LNCaP clone FGC (cell line): Measurements from ENCODE around the gene DIAPH2.

ENCODE experiments used
- DNase-seq: peaks from one replicate; pipeline ENCODE4 v3.0.0-alpha.2; 2011; ENCODE audit warnings: low read depth
- H3K4me3 ChIP-seq: 2 replicates; pipeline ENCODE4 v1.5.1; 2011; ENCODE audit warnings: mild to moderate bottlenecking, low read depth, low read length, control low read depth
- TF ChIP-seq, protein P1 (sequence below): IDR thresholded peaks from 2 replicates; pipeline ENCODE4 v1.5.1; 2012; ENCODE audit warnings: mild to moderate bottlenecking; ENCODE audit not compliant: control insufficient read depth, insufficient read depth; ENCODE audit errors: extremely low read depth

The DIAPH2 gene

DNA sequence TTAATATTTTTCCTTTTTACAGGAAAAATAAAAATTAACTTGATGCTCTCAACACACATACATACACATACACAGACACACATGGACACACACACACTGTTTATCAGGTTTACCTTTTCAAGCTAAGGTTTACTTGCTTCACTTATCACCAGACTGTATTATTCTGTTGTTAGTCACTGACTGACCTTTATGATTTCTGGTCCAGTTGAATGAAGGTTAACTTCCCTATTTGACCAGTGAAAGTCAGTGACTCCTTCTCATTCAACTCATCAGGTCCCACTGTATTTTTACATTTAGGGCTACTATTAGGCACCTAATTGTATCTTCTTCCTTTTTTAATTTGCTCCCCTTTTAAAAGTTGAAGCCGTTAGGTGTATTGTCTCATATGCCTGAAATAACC lies 16.0 kb downstream of the DIAPH2 start:
- DNase-seq = no peak
- no peak overlapping the region for H3K4me3 ChIP-seq
- TF ChIP-seq, protein P1, sequence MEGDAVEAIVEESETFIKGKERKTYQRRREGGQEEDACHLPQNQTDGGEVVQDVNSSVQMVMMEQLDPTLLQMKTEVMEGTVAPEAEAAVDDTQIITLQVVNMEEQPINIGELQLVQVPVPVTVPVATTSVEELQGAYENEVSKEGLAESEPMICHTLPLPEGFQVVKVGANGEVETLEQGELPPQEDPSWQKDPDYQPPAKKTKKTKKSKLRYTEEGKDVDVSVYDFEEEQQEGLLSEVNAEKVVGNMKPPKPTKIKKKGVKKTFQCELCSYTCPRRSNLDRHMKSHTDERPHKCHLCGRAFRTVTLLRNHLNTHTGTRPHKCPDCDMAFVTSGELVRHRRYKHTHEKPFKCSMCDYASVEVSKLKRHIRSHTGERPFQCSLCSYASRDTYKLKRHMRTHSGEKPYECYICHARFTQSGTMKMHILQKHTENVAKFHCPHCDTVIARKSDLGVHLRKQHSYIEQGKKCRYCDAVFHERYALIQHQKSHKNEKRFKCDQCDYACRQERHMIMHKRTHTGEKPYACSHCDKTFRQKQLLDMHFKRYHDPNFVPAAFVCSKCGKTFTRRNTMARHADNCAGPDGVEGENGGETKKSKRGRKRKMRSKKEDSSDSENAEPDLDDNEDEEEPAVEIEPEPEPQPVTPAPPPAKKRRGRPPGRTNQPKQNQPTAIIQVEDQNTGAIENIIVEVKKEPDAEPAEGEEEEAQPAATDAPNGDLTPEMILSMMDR = no peak

DNA sequence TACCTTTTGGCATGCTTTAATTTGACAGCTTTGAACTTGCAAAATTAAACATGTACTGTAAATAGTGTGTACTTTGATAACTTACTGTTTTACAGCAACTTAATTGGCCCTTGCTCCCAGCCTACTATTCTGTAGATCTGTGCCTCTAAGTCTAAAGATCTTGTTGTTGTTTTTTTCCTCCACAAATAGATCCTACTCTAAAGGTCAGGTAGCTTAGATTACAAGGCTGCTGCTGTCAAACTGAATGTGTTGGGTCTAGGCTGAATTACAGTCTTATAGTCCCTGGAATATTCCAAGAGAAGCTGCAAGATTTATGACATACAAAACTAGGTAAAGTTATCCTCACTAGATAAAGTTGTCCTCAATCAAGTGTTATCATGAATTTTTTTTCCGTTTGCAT lies 18.7 kb downstream of the DIAPH2 start:
- no peak overlapping the region for H3K4me3 ChIP-seq
- TF ChIP-seq, protein P1 = no peak
- no peak for DNase-seq

DNA sequence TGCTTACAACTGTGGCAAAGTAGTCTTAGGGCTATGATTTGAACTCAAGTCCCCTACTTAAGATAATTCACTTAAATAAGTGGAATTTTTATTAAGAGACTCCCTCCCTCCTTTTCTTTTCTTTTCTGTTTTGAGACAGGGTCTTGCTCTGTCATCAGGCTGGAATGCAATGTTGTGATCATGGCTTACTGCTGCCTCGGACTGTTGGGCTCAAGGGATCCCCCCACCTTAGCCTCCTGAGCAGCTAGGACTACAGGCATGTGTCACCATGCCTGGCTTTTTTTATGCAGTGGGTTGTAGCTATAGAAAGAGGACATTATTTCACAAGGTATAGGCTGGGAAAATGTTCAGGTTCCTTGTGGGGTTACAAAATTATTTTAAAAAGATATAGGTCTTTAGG lies 19.2 kb downstream of the DIAPH2 start:
- TF ChIP-seq, protein P1 = no peak
- no peak for DNase-seq
- no peak overlapping the region for H3K4me3 ChIP-seq

DNA sequence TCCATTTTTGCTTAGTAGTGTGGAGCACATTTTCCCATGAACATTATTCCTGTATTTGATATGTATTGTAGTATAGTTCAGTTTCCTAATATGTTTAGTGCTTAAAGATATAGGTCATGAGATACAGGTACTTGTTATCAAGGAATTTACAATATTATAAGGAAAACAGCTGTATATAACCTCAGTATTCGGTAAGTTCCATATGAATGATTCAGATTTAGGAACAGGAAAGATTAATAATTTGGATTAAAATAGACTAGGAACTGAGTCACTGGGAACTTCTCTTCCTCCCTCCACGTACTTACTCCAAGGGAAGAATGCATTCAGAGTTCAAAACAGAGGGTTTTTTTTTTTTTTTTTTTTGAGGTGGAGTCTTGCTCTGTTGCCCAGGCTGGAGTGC lies 20.0 kb downstream of the DIAPH2 start:
- TF ChIP-seq, protein P1 = no peak
- H3K4me3 ChIP-seq = no peak overlapping the region
- DNase-seq = no peak

DNA sequence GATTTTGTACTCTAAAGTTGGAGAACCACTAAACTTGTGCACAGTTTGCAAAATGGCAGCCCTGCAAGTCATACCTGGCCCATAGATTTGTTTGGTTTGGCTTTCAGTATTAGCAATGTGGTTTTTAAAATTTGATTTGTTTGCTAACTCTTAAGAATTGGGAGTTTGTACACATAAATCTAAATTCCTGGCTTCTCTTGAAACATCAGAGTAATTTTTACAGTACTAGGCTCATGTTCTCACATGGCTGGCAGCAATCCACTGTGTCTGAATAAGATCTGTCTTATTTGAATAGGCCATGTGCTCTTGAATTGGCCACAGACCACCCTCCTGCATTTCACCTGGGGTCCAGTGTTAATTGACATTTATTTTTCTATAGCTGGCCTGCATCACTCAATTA lies 21.3 kb downstream of the DIAPH2 start:
- DNase-seq = peak; percentile 57
- TF ChIP-seq, protein P1 = no peak
- no peak overlapping the region for H3K4me3 ChIP-seq

DNA sequence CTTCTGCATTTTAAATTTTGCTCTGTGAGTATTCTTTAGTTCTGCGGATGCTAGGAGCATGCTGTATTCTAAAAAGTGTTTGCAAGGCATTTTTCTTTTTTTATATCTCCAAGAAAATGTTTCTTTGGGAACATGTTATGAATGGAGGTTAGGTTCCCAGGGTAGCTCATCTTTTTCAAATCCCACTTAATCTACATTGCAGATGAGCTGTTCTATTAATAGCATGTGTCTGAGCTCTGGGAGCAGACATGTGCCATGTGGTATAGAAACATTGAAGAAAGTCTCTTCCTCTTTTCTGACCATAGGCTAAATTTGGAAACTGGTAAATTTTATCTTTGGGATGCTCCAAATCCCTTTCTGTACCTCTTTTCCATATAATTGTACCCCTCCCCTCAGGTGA lies 23.2 kb downstream of the DIAPH2 start:
- H3K4me3 ChIP-seq = no peak overlapping the region
- TF ChIP-seq, protein P1 = no peak
- no peak for DNase-seq

DNA sequence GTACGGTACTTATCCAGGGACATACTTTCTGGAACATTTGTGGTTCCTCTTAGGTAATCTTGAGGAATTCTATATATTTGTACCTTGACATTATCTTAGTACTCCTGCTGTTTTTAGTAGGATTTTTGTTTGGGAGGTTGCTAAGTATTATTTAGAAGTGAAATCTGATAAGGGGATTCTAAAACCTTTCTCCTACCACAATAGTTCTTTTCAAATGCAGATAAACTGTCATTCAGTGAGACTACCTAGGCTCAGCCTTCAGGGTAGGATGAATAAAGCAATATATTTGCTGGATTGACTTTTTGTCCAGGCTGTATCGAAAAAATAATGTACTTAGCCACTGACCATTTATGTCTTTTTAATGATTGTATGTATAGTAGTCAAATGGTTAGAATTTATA lies 25.4 kb downstream of the DIAPH2 start:
- no peak overlapping the region for H3K4me3 ChIP-seq
- DNase-seq = no peak
- TF ChIP-seq, protein P1 = no peak
